Measurements from ENCODE around the gene NFATC1. TPM values are rescaled to one million over a fixed set of nuclear protein-coding genes. Genes with fewer than 3 reads are reported as not detected.

Gene NFATC1
- total RNA-seq, 2 experiments from 2014 or later = 94.2 to 98.5 TPM

DNA sequence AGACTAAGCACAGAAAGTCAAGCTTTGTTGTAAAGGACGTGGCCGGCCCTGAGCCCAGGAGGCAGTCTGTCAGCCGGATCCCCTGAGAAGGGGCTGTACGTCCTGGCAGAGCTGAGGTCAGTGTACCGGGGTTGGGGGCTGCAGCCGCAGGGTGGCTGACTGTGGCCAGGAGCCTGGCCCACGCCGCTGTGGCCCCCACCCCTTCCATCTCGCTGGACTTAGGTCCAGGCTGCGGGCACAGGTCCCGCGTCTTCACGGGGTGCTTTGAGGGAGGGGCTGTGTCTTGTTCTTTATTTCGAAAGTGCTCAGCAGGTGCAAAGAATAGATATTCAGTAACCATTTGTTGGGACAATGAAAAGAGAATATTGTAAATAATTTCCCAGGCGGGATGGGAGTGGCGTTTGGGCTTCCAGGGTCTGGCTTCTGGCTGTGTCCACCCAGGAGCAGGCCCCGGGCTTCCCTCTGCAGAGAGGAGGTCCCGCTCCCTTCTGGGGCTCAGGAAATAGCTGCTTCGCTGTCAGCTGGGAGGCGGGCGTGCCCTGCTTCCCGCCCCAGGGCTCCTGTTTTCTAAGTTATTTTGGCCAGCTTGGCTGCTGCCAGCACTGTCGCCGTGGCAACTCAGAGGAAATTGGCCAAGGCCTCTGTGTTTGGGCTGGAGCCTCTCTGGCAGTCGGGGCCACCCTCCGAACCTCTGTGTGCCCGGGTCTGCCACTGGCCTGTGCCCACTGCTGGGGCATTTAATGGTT lies 7.4 kb downstream of the NFATC1 start:
- Mint-ChIP-seq H3K36me3 (peaks cover 60% of the 10 kb centered on the region), H3K9me3 (no peaks in the 10 kb centered on the region), H3K4me3 (peak overlapping the region; percentile 68), H3K27me3 (no peaks in the 10 kb centered on the region), H3K4me1 (peaks cover 51% of the 10 kb centered on the region), H3K27ac (peak overlapping the region; percentile 97)
- DNase-seq = no peak

DNA sequence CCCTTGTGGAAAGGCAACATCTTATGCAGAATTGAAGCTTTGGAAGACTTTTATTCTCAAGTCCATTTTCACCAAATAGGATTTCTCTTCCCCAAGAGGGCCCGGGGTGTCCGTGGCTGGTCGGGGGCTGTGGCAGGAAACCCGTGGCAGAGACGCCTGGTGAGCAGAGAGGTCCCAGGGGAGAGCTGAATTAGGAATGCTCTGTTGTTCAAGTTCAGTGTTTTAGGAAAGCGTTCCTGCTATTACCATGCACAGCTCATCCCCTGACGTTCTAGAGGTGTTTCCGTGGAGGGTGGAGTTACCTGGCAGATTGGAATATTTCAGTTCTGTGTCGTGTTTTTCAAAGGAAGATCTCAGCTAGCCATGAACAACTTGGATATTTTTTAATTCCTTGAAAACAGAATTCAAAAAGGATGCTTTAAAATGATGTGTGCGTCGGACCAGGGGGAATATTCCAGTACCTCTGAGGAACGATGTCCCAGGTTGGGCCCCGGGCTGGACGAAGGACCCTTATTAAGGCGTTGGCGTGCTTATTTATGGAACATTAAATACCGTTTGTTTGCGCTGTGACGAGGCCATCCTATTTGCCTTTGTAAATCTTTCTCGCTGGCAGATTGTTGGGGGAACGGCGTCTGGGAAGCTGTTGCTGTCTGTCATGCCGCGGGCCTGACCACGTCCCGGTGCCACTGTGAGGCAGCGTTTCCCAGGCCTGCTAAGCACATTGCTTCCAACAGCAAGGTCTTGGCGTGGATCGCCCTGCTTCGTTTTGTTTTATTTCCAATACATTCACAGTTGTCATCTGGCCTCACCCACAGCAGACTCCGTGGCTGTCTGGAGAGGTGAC lies 8.2 kb downstream of the NFATC1 start:
- Mint-ChIP-seq H3K27ac (peak overlapping the region; percentile 97), H3K27me3 (no peaks in the 10 kb centered on the region), H3K4me1 (peaks cover 45% of the 10 kb centered on the region), H3K4me3 (peak overlapping the region; percentile 81), H3K9me3 (no peaks in the 10 kb centered on the region), H3K36me3 (peaks cover 53% of the 10 kb centered on the region)
- DNase-seq = no peak

DNA sequence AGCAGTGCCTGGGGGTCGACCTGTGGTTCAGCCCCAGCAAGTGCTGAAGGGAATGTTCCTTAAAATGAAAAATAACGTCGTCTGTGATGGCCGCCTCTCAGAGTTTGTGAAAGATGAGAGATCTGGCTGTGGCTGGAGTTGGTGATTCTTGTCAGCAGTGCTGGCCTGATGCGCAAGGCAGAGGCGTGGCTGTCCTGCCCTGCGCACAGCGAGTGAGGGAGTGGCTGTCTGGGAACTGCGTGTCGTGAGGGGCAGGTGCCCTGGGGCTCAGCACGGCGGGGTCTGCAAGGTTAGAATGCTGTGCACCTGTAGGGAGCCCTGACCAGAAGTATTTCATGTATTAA lies 8.8 kb downstream of the NFATC1 start:
- no peaks in the 10 kb centered on the region for H3K27me3 Mint-ChIP-seq
- H3K9me3 Mint-ChIP-seq = no peaks in the 10 kb centered on the region
- H3K27ac Mint-ChIP-seq = peak overlapping the region; percentile 97
- peaks cover 44% of the 10 kb centered on the region for H3K4me1 Mint-ChIP-seq
- H3K4me3 Mint-ChIP-seq = peak overlapping the region; percentile 81
- peaks cover 48% of the 10 kb centered on the region for H3K36me3 Mint-ChIP-seq
- no peak for DNase-seq

DNA sequence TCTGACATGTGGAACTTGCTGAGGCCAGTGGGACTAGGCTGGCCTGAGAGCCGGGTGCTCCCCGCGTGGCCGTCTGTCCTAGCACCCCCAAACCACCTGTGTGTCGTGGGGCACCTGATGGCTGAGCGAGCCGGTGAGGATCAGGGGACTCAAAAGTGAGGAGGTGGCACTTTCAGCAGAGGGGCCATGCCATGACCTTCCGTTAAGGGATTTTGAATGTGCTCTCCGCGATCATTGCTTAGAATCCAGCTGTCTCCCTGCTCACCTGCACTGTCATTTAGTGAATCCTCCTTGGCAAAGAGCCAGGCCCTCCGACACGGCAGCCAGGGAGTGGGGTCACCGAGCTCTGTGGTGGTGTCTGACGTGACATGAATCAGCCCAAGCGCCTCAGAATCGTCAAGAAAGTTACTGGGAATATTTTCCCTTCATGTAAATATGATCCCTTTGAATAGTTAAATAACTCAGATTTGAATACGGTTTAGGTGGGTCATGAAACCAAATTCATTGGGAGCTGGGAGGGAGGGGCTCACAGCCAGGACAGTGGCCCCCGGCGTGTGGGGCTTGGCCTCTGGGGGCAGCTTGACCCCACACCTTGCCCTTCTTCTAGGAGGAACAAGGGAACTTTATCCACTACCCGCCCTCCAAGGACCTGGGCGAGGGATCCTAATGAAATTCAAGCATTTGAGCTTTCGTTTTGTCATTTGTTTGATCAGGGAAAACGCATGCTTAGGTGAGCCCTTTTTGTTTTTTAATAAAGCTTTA lies 9.5 kb downstream of the NFATC1 start:
- peak overlapping the region; percentile 97 for H3K27ac Mint-ChIP-seq
- peaks cover 48% of the 10 kb centered on the region for H3K36me3 Mint-ChIP-seq
- peak overlapping the region; percentile 81 for H3K4me3 Mint-ChIP-seq
- no peaks in the 10 kb centered on the region for H3K9me3 Mint-ChIP-seq
- no peaks in the 10 kb centered on the region for H3K27me3 Mint-ChIP-seq
- peaks cover 44% of the 10 kb centered on the region for H3K4me1 Mint-ChIP-seq
- peak; percentile 64 for DNase-seq

DNA sequence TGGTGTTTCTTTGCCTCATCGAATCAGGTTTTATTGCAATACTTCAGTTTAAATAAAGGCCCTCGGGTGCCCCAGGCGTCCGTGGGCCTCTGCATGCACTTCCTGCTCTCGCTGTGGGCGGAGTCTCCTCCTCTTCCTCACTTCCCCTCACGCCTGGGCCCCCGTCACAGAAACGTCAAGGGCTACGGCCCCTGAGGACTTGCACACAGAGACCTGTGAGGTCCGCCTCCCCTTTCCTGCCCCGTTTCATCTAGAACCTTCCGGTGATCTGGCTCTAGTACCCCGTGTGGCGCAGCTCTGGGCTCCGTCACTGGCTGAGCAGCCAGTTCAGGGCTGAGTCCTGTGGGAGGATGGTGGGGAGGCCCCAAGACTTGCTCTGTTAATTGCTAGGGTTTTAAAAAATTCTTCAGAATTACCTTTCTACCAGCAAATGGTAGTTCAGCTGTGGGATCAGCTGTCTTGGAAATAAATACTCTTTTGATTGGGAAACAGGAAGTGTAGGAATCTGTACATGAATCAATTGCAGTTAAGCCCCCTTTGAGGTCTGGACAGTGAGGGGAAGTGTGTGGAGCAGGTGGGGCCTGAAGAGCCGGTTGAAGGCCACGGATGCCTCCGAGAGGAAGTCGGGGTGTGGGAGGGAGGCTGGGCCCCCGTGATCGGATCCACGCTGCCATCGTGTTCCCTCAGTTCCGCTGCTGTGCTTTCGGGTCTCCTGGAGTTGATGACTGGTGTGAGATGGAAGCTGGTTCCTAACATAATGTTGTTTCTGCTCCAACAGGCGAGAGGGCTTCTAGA lies 10.2 kb downstream of the NFATC1 start:
- Mint-ChIP-seq H3K27me3 (no peaks in the 10 kb centered on the region), H3K36me3 (peaks cover 49% of the 10 kb centered on the region), H3K4me3 (peak overlapping the region; percentile 81), H3K27ac (peak overlapping the region; percentile 97), H3K4me1 (peaks cover 43% of the 10 kb centered on the region), H3K9me3 (no peaks in the 10 kb centered on the region)
- peak; percentile 86 for DNase-seq

DNA sequence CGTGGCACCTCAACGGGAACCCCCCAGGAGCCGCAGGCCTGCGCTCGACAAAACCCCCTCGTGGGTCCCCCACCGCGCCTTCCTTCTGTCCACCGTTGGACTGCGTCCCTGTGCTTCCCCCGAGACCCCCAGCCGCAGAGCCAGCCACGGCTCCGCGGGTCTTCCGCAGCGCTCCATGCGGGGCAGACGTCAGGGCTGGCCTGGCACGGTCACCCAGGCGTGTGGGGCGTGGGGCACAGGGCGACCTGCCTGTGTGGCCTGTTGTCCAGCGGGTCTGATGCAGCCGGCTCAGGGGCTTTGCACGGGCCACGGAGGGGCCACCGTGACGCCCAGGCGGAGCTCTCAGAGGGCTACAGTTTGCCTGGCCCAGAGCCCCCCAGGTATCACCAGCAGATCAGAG lies 11.0 kb downstream of the NFATC1 start:
- Mint-ChIP-seq H3K27me3 (no peaks in the 10 kb centered on the region), H3K4me1 (peaks cover 38% of the 10 kb centered on the region), H3K4me3 (peak overlapping the region; percentile 81), H3K9me3 (no peaks in the 10 kb centered on the region), H3K27ac (peak overlapping the region; percentile 97), H3K36me3 (peaks cover 45% of the 10 kb centered on the region)
- no peak for DNase-seq

DNA sequence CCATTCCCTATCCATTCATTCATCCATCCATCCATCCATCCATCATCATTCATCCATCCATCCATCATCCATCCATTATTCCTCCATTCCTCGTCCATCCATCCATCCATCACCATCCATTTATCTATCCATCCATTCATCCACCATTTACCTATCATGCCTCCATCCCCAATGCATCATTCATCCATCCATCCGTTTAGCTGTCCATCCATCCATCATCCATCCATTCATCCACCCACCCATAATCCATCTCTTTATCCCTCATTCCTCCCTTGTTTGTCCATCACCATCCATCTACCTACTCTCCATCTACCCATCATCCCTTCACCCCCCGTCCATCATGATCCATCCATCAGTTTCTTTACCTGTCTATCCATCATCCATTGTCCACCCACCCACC lies 13.6 kb downstream of the NFATC1 start:
- H3K9me3 Mint-ChIP-seq = no peaks in the 10 kb centered on the region
- peaks cover 22% of the 10 kb centered on the region for H3K4me1 Mint-ChIP-seq
- DNase-seq = no peak
- no peak overlapping the region for H3K4me3 Mint-ChIP-seq
- no peaks in the 10 kb centered on the region for H3K27me3 Mint-ChIP-seq
- H3K36me3 Mint-ChIP-seq = peaks cover 40% of the 10 kb centered on the region
- no peak overlapping the region for H3K27ac Mint-ChIP-seq

DNA sequence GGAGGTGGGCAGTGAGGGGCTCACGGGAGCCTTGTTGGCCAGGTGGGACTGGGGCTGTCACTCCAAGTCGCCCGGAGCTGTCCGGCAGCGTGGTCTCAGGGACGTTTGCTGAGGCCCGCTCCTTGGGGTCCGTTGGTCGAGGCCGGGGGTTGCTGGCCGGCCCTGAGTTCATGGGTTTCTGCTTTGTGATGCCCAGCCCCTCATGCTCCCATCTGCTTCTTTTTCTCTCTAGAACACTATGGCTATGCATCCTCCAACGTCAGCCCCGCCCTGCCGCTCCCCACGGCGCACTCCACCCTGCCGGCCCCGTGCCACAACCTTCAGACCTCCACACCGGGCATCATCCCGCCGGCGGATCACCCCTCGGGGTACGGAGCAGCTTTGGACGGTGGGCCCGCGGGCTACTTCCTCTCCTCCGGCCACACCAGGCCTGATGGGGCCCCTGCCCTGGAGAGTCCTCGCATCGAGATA lies 14.5 kb downstream of the NFATC1 start:
- DNase-seq = no peak
- Mint-ChIP-seq H3K9me3 (no peaks in the 10 kb centered on the region), H3K27me3 (no peaks in the 10 kb centered on the region), H3K4me3 (no peak overlapping the region), H3K27ac (no peak overlapping the region), H3K36me3 (peaks cover 35% of the 10 kb centered on the region), H3K4me1 (peaks cover 17% of the 10 kb centered on the region)

DNA sequence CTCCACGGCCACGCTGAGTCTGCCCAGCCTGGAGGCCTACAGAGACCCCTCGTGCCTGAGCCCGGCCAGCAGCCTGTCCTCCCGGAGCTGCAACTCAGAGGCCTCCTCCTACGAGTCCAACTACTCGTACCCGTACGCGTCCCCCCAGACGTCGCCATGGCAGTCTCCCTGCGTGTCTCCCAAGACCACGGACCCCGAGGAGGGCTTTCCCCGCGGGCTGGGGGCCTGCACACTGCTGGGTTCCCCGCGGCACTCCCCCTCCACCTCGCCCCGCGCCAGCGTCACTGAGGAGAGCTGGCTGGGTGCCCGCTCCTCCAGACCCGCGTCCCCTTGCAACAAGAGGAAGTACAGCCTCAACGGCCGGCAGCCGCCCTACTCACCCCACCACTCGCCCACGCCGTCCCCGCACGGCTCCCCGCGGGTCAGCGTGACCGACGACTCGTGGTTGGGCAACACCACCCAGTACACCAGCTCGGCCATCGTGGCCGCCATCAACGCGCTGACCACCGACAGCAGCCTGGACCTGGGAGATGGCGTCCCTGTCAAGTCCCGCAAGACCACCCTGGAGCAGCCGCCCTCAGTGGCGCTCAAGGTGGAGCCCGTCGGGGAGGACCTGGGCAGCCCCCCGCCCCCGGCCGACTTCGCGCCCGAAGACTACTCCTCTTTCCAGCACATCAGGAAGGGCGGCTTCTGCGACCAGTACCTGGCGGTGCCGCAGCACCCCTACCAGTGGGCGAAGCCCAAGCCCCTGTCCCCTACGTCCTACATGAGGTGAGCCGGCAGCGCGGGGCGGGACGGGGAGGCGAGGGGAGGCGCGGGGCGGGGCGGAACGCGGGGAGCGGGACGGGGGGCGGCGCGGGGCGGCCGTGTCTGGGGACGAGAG lies 15.2 kb downstream of the NFATC1 start:
- Mint-ChIP-seq H3K27me3 (no peaks in the 10 kb centered on the region), H3K36me3 (peaks cover 31% of the 10 kb centered on the region), H3K9me3 (no peaks in the 10 kb centered on the region), H3K27ac (no peak overlapping the region), H3K4me1 (peaks cover 12% of the 10 kb centered on the region), H3K4me3 (no peak overlapping the region)
- DNase-seq = no peak

DNA sequence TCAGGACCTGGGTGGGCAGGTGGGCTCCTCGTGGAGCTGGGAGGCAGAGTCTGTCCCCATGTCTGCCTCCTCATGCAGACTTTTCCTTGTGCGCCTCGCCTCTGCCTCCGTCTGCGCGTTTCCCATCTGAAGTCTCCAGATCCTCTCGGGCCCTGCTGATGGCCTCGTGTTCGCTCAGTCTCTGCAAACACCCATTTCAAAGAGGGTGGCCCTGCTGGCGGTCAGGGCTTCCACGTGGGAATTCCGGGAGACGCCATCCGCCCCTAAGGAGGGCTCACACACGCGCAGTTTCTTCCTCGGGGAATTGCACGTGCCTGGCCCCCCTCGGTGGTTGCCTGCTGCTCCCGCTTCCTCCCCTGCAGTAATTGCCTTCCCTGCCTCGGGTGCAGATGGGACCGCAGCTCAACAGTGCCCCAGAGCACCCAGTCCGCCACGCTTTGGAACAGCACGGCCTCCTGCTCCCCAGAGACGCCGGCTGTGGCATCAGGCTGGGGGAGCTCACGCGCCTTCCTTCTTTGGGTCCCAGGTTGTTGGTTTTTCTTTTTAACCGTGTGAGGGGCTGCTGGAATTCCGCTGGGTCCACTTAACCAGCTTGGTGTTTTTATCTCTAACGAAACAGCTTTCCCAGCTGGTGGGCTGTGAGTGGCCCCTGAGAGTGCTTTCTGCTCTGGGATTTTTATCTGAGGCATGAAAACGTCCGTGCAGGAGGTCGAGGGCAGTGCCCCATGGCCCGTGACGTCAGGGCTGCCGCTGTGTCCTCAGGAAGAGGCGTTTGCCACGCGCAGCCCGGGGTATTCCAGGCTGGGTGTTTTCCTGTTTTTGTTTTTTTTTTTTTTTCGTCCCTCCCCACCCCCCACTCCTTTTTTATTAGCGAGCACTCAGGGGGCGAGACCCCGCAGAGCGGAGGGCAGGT lies 16.1 kb downstream of the NFATC1 start:
- H3K36me3 Mint-ChIP-seq = peaks cover 25% of the 10 kb centered on the region
- no peak overlapping the region for H3K27ac Mint-ChIP-seq
- H3K27me3 Mint-ChIP-seq = no peaks in the 10 kb centered on the region
- H3K4me1 Mint-ChIP-seq = peaks cover 13% of the 10 kb centered on the region
- H3K9me3 Mint-ChIP-seq = no peaks in the 10 kb centered on the region
- no peak overlapping the region for H3K4me3 Mint-ChIP-seq
- no peak for DNase-seq

DNA sequence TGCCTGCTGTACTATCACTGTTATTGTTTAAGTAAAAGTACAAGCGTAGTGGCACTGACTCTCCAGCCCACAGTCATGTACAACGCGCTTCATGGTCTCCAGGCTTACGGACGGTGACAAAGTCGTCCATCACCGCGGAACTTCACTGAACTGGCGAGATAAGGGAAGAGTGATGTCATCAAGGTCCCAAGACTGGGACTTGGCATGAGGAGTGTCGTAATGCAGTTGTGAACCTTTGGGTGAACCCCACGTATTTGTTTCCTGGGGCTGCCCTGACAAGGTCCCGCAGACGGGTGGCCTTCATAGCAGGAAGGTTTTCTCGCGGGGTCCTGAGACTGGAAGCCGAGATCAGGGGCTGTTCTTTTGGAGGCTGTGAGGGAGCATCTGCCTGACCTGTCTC lies 17.3 kb downstream of the NFATC1 start:
- no peak for DNase-seq
- Mint-ChIP-seq H3K27me3 (no peaks in the 10 kb centered on the region), H3K4me1 (peaks cover 13% of the 10 kb centered on the region), H3K9me3 (no peaks in the 10 kb centered on the region), H3K27ac (peak overlapping the region; percentile 40), H3K4me3 (no peak overlapping the region), H3K36me3 (peaks cover 18% of the 10 kb centered on the region)

DNA sequence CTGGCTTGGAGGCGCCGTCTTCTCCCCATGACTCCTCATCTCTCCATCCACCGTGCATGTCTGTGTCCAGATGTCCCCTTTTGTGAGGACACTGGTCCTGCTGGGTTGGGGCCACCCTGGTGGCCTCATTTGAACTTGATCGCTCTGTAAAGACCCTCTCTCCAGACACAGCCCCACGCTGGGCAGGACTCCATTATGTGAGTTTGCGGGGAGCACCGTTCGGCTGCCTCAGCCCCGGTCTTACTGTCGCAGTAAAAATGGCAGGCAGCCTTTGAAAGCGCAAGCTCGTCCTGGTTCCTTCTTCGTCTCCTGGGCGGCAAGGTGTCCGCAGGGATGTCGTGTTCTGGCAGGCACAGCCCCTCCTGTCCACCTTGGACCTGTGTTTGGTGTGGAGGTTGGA lies 17.7 kb downstream of the NFATC1 start:
- peaks cover 17% of the 10 kb centered on the region for H3K36me3 Mint-ChIP-seq
- H3K9me3 Mint-ChIP-seq = no peaks in the 10 kb centered on the region
- H3K4me1 Mint-ChIP-seq = peaks cover 13% of the 10 kb centered on the region
- H3K4me3 Mint-ChIP-seq = no peak overlapping the region
- no peak for DNase-seq
- H3K27ac Mint-ChIP-seq = peak overlapping the region; percentile 40
- no peaks in the 10 kb centered on the region for H3K27me3 Mint-ChIP-seq

DNA sequence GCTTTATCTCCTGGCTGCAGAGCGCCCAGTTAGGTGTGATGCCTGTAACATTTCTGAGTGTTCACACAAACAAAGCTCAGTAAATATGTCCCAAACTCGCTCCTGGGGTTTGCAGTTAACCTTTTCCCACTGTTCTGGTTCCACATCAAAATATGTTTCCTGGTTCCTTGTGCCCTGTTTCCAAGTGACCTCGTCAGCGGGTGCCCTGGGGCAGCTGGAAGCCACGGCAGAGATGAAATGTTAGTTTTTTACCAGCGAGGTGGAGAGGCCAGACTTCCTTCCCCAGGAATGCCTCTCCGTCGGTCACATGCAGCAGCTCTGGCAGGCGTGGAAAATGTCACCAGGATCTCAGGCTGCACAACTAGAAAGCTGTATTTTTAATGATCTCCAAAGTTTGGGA lies 18.2 kb downstream of the NFATC1 start:
- Mint-ChIP-seq H3K27ac (peak overlapping the region; percentile 25), H3K36me3 (peaks cover 17% of the 10 kb centered on the region), H3K9me3 (no peaks in the 10 kb centered on the region), H3K4me3 (no peak overlapping the region), H3K27me3 (no peaks in the 10 kb centered on the region), H3K4me1 (peaks cover 13% of the 10 kb centered on the region)
- no peak for DNase-seq

Measured in activated naive CD8-positive, alpha-beta T cell treated with anti-CD3 and anti-CD28 coated beads for 36 hours (primary cell).